HG03039 (cell line): ENCODE data around the gene PLEKHG3.
"Not testable (repeated sequence)": the region's sequence is repeated elsewhere in the genome, so short reads cannot be mapped to it uniquely, and the experiment has no call there.

Experiments
- ATAC-seq: cut with Tn5 transposase; IDR thresholded peaks from one replicate; pipeline ENCODE4 v1.9.1; 2021; ENCODE audit warnings: mild to moderate bottlenecking, moderate library complexity; ENCODE audit not compliant: unreplicated experiment

The PLEKHG3 gene

DNA sequence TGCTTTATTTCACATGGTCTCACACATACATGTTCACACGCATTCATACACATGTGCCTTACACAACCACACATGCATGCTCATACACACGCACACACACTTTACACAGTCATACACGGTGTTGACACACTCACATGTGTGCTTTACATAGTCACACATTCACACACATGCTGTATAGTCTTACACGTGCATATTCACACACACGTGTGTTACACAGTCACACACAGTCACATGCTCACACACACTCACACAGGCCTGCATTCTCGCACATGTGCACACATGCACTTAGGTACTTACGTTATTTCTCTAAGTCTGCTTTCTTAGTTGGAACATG lies 18.0 kb upstream of the PLEKHG3 start:
- ATAC-seq = no peak

DNA sequence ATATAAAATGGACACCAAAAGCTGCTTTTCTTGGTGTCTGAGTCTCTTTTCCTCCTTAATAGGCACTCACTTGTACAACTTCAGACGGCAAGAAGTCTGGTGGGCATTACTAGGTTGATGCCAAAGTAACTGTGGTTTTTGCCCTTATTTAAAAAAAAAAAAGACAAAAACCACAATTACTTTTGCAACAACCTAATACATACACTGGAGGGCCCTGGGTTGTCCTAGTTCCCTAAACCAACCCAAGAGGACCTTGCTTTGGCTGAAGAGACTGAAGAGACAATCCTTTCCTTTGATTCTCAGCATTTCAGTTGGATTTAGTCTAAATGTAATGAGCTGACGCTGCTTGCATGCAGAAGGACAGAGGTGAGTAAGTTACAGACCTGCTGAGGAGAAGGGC lies 16.2 kb upstream of the PLEKHG3 start:
- ATAC-seq = no peak

GRCh38 chr14:64688811-64689281 lies 15.4 kb upstream of the PLEKHG3 start:
- ATAC-seq = no peak

DNA sequence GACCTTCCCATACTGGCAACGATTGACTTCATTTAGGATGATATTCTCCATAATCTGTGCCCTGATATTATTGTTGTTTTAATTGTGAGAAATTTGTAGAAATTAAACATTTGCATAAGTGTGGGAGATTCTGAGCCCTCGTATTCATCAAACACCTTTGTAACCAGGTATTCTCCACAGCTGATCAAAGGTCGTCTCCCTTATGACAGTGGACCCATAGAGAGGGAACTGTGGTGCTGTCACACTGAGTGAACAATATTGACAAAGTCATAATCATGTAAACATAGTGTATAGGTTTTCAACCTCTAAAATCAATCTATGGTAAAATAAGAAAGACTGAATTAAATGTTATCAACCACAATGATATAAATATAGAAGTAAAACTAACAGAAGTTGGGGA lies 14.9 kb upstream of the PLEKHG3 start:
- ATAC-seq = no peak

DNA sequence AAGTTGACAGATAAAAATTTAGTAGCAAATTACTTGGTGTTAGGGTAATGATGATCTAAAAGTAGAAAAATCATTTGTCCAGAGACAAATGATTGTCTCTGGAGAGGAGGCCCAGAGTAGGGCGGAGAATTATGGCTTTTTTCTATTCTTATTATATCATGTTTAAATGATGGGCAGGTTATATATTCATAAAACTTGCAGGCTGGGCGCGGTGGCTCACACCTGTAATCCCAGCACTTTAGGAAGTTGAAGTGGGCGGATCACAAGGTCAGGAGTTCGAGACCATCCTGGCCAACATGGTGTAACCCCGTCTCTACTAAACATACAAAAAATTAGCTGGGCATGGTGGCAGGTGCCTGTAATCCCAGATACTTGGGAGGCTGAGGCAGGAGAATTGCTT lies 13.6 kb upstream of the PLEKHG3 start:
- not testable (repeated sequence) for ATAC-seq

DNA sequence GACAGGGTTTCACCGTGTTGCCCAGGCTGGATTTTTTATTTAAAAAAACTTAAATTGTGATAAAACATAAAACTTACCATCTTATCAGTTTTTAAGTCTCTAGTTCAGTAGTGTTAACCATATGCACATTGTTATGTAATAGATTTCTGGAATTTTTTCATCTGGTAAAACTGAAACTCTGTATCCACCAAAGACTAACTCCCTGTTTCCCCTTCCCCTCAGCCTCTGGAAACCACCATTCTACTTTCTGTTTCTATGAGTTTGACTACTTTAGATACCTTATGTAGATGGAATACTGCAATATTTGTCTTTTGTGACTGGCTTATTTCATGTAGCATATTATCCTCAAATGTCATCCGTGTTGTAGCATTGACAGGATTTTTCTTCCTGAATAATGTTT lies 12.8 kb upstream of the PLEKHG3 start:
- ATAC-seq = no peak

DNA sequence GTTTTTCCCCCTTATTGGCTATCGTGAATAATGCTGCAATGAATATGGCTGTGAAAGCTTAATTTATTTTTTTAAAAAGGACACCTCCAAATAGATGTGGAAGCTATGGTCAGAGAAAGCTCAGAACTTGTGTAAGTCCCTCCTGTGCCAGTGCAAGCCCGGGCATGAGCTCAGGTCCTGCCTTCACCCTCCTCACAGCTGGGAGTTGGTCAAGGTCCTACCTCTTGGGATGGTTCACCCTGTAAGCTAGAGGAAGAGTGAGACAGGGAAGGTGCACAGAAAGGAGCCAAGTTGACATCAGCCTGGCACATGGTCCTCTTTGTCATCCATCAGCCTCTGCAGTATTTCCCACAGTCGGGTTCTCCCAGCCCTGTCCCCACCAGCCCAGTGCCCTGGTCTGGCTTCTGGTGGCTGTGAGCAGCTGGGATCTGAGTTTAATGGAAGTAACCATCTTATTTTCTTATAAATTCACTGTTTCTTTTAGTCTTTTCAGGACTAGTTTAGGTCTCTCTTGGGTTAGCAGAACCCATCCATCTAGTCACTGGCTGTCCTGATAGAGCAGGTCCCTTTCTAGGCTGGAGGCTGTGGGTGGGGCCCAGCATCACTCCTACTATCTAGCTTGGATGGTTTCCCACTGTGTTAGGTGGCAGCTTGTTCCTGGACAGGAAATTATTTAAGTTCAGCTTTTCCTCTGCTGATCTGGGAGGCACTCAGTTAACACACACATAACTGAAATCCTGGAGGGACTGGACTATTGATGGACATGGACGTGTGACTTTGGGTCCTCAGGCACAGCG lies 11.8 kb upstream of the PLEKHG3 start:
- ATAC-seq = no peak

DNA sequence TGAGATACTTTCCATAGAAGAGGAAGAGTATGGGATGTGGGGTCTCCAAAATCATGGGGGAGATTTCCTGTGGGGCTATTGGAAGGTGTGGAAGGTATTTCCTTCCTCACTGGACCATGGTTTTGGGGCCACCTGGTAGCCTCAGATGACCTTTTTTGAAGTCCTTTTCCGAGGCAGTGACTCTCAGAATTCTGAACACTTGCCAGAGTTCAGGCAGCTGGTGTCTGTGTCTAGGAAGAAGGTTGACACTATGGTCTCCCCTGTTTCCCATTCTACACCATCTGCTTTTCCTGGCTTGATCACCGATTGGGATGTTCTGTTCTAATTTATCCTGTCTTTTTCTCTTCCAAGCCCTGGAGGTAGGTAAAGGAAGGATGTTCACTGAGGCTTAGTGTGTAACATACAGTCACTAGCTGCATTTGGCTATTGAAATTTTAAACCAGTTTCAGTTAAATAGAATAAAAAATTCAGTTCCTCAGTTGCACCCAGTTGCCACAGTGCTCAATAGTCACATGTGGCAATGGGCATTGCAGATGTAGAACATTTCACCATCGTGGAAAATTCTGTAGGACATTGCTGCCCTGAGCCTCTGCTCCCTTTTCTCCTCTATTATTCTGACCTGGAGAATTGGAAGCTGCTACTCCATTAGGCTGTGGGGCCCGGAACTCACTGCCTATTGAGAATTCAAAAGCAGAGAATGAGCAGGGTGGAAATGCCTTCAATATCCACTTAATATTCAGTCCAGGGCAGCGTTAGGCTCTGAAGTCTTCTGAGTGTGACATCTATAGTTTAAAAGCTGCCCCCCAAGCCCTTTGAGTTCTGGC lies 11.0 kb upstream of the PLEKHG3 start:
- ATAC-seq = no peak

DNA sequence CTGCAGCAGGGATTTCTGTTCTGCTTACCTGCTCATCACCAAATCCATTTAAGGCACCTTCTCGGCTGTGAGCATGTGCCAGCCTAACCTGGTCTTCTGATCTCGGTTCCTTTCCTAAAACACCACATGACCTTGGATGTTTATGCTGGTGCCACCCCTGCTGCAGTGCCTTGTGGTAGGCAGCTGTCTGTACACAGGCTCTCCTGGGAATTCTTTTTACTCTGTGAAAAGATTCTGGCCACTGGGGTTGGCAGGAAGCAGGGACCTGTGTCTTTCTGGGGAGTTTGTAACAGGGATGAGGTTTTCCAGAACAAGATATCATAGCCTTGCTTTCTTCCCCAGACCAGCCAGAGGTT lies 10.4 kb upstream of the PLEKHG3 start:
- ATAC-seq = no peak

DNA sequence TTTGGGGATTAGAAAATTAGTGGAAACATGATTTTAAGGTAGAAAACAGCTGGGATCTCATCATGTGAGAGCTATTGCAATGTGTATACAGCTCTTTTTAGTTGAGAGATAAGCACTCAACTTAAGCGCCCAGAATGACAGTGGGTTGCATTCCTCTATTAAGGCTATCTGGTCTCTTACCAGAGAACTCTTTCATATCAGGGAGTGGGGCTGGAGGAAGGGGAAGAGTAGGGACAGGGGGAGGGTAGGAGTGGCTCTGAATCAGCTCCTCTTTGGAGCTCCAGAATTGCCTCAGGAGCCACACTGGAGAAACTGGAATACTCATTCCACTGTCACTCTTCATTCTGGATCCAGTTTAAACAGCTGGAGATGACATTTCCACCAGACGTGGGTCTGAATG lies 9.2 kb upstream of the PLEKHG3 start:
- ATAC-seq = no peak

GRCh38 chr14:64696355-64696857 lies 7.8 kb upstream of the PLEKHG3 start:
- ATAC-seq = no peak

DNA sequence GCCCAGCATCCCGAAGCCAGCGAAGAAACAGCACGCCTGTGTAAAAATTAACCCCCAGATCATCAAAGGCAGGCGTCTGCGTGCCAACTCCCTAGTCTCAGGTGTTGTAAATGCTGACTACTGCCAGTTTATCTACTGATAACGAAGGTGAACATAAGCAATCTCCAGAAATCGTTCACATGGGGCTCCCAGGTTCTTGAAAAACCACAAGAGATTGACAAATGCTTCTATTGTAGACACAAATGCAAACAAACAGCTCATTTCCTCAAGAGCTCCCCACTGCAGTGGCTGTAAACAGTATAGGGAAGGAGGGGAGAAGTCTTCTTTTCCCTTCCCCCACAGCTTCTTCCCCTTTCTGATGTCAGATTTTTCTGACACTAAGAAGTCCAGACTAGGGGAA lies 5.3 kb upstream of the PLEKHG3 start:
- ATAC-seq = no peak

DNA sequence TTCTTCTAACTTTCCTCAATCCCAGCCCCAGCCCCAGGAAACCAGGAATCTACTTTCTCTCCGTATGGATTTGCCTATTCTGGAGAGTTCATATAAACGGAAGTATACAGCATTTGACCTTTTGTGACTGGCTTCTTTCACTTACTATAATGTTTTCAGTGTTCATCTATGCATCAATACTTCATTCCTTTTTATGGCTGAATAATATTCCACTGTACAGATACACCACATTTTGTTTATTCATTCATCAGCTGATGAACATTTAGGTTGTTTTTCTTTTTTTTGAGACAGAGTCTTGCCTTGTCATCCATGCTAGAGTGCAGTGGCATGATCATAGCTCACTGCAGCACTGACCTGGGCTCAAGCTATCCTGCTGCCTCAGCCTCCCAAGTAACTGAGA lies 3.9 kb upstream of the PLEKHG3 start:
- ATAC-seq = no peak

- ATAC-seq = no peak
These were observed 3.3 kb upstream of the PLEKHG3 start for GRCh38 chr14:64700894-64701293.

GRCh38 chr14:64701660-64702059 lies 2.6 kb upstream of the PLEKHG3 start:
- ATAC-seq = no peak

DNA sequence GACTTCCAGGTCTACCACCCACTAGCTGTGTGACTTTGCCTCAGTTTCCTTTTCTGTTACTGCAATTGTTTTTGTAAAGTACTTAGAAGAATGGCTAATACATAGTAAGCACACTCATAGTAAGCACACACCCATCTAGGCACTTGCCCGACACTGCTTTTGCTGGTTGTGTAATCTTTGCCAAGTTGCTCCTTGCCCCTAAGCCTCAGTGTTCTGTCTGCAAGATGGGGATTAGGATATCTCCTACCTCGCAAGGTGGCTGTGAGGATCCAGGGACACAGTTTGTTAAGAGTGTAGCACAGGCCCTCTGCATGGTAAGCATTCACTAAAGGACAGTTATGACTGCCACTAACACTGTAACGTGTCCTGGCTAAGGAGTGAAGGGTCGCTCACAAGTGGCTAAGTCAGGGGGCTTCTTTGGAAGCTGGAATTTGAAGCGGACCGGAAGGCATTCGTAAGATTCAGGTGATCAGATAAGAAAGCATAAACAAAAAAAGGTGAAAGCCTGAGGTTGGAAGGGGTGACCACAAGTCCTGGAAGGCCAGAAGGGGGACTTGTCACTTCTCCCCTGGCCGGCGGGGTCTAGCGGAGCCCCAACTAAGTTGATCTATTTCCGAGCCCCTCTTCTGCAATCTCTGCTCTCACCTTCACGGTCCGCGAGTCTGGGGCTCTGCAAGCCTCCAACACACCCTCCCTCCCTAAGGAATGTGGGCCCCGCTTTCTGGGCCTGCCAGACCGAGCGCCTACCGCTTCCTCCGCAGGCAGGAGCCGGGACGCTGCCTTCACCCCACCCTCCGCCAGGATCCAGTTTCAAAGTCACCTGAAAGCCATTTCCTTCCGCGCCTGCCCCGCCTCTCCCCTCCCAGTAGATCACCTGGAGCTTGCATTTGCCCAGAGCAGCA lies 1.5 kb upstream of the PLEKHG3 start:
- no peak for ATAC-seq

DNA sequence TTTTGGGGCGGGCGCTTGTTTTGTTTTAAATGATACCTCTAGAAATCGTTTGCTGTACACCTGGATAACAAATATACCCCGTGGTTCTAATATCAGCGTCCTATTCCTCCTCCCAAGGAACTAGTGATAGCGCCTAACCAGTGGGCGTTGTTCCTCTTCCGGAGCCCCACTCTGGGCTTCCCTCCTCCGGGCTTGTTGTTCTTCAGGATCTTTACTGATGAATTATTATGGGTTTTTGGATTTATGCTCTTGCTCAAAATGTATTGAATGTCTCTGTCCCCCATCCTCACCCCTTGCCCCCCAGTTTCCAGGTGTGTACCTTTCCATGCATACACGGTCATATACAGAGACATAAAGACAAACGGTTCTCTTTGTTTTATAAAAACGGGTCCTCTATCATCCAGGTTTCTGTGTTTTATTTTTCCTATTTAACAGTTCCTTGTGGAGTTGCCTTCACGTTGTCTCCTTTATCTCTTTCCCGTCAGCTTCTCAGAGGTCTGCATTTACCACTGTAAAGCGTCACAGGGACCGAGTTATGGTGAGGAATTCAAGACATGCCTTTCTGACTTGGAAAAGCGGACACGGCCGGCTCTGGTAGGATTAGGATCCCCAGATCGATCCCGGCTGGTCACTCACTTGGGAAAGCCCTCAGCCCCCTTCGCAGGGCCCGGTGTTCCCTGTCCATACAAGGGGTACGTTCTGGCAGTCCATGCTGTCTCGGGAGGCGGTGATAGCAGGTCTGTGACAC lies 655 bp upstream of the PLEKHG3 start:
- no peak for ATAC-seq

DNA sequence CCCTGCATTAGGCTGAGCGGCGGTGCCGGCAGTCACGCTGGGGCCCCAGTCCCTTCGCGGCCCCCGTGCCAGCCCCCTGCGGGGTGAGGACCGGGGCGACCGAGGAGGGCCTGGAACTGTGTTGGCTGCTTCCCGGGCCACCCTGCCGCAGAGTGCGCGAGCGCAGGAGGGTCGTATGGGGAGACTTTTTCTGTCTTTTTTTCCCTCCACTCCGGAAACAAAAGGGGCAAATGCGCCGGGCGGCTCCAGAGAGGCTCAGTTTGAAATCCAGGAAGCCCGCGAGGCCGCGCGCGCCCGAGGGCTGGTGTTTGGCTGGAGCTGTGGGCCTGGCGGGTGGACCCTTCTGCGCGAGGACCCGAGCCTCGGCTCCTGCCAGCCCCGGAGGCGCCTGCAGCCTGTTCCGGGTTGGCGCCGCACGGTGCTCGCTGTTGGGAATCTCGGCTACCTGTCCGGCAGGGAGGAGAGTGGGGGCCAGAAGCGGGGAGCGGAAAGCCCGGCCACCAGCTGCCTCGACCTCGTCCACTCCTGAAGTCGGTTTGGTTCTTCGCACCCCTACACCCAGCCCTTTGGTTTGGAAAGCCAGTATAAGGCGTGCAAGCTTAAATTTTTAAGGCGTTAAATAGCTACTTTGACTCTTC lies 638 bp downstream of the PLEKHG3 start:
- ATAC-seq = no peak

DNA sequence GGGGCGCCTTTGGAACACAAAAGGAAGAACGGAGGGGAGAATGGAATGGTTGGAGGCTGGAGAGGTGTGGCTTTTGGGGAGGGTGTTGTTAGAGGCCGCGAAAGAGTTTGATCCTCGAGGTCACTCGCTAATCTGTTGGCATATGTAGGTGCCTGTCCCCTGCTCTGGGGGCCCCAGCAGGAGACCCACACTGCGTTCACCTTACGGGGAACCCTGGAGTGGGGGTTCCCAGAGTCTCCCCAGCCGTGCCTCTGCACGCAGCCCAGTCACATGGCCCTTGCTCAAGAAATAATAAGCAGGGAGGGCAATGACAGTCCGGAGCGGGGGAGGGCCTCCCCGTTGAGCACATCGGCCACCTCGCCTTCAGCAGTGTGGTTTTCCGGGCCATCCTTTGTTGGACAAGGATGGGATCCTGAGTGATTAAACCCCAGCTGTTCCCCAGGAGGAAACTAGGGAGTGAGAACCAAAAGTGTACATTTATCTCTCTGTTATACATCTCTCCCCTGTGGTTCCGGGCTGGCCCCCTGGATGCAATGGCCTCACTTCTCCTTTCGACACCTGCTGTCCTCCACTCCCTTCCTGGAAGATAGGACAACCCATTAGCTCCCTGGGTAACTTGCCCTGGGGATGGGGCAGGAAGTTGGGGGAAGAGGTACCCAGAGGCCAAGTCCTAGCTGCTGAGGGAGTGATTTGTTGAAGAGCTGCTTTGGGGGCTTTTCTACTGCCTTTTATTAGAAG lies 1.3 kb downstream of the PLEKHG3 start:
- no peak for ATAC-seq
